GM21367 (cell line): ENCODE results near the gene AOX1.
"Not testable (repeated sequence)": the region's sequence is repeated elsewhere in the genome, so short reads cannot be mapped to it uniquely, and the experiment has no call there.

ENCODE experiments used
- ATAC-seq: cut with Tn5 transposase; IDR thresholded peaks from one replicate; pipeline ENCODE4 v1.9.1; 2021; ENCODE audit not compliant: unreplicated experiment

Gene AOX1

DNA sequence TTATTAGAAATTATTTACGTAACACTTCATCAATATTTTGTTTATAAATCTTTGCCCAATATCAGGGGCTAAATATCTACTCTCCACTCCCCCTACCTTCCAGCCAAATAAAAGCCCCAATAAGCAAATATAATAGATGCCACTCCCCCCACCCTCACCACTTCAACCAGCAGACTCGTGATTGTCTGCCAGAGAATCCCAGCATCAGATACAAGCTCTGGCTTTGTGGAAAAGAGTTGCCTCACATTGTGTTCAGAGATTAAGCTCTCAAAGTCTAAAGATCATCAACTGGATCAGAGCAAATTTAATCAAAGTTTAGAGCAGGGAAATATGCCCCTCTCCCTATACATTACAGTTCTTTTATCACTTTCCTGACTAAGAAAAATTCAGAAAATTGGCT, 39.5 kb downstream of the AOX1 start:
- no peak for ATAC-seq

- no peak for ATAC-seq
These were observed 40.1 kb downstream of the AOX1 start for GRCh38 chr2:200625958-200626363.

- no peak for ATAC-seq
These were observed 41.4 kb downstream of the AOX1 start for GRCh38 chr2:200627110-200627770.

GRCh38 chr2:200628461-200628860, 42.6 kb downstream of the AOX1 start:
- not testable (repeated sequence) for ATAC-seq

- ATAC-seq, result no peak
These were observed 45.5 kb downstream of the AOX1 start for GRCh38 chr2:200631287-200631686.

DNA sequence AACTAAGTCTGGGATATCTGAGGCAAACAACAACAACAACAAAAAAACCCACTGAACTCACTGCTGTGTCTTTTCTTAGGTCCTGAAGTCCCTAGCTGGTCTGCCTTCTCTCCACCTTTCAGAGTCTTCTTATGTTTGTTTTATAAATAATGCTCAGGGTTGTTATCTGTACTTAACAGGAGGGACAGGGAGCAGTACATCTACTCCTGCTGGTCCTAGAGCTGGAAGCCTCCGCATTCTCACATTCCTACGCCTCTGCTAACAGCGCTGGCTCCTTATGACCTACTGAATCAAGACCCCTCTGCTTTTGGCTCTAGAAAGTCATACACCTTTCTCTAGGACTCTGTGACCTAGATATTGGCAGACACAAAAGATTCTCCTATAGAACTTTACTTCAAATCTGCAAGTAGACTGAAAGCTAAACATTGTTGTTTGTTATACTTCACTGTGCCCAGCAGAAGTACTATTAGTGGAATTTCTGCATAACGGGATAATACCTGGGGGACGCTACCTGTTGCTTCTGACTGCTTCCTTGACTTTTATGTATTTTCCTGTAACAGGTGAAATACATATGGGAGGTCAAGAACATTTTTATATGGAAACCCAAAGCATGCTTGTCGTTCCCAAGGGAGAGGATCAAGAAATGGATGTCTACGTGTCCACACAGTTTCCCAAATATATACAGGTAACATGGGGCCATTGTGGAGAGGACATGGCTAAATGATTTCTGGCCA, 48.6 kb downstream of the AOX1 start:
- no peak for ATAC-seq

DNA sequence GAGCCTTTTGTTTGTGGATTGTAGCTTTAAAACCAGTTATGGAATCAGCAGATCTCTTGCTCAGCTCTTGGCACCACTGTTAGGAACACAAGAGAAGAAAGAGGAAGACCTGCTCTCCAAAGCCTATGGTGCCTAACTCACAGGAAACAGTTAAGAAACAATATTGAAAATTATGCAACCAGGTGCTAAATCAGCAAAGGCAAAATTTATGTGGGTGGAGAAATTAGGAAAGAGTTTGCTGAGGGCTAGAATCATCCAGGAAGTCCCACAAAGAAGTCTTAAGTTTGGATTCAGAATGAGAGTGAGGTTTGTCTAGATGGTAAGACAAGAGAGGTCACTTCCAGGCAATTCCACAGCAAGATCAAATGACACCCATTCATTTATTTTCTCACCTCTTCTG, 49.4 kb downstream of the AOX1 start:
- ATAC-seq, result no peak

DNA sequence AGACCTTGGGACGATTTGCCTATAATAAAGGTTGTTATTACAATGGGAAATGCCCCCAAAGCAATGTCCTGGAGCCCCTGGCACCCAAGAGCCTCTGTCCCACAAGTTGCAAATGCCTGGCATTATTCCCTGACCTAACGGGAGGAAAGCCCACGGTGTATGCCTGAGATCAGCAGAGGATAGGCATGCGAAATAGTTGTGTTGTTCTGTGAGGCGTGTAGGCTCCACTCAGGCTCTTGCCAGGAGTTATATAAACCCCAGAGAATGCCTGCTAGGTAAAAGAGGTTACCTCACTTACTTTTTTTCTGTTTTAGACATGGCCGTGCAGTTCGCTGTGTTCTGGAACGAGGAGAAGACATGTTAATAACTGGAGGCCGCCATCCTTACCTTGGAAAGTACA, 52.1 kb downstream of the AOX1 start:
- ATAC-seq, result no peak

GRCh38 chr2:200640176-200640575, 54.4 kb downstream of the AOX1 start:
- no peak for ATAC-seq

GRCh38 chr2:200640901-200641300, 55.1 kb downstream of the AOX1 start:
- no peak for ATAC-seq

DNA sequence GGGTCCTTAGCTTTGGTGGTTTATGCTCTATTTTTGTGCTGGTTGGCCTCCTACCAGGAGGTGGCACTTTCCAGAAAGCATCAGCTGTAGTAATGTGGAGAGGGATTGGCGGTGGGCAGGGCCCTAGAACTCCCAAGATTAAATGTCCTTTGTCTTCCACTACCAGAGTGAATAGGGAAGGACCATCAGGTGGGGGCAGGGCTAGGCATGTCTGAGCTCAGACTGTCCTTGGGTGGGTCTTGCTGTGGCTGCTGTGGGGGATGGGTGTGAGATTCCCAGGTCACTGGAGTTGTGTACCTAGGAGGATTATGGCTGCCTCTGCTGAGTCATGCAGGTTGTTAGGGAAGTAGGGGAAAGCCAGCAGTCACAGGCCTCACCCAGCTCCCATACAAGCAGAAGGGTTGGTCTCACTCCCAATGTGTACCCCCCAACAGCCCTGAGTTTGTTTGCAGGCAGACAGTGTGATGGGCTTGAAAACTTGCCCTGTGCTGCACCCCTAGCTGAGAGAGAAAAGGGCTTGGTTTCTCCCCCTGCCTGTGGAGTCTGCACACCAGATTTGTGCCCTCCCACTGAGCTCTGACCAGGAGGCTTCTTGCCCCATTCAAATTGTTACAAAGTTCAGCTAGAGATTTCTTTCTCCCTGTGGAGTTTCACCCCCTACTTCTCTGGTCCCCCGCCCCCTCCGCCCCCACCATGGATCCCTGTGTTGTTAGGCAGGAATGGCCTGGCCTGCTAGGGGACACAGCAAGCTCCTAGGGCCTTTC, 62.9 kb downstream of the AOX1 start:
- ATAC-seq, result not testable (repeated sequence)

- ATAC-seq, result no peak
These were observed 63.9 kb downstream of the AOX1 start for GRCh38 chr2:200649724-200650123.

GRCh38 chr2:200650195-200650594, 64.4 kb downstream of the AOX1 start:
- no peak for ATAC-seq

DNA sequence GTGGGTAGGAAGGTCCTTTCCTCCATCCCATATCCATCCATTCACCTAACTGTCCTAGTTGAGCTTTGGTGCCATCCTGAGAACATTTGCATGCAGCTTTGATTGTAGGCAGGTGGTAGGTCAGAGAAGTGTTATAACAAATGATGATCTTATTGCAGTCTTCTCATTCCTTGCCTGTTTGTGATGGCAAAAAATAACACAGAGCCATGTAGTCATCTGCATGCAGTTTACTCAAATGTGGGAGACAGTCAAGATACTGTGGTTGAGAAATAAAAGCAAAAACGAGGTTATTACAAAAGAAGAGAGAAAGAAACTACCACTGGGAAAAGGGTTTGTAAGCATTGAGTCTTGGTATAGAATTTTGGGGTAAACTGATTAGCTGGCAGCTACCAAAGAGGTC, 66.3 kb downstream of the AOX1 start:
- no peak for ATAC-seq

DNA sequence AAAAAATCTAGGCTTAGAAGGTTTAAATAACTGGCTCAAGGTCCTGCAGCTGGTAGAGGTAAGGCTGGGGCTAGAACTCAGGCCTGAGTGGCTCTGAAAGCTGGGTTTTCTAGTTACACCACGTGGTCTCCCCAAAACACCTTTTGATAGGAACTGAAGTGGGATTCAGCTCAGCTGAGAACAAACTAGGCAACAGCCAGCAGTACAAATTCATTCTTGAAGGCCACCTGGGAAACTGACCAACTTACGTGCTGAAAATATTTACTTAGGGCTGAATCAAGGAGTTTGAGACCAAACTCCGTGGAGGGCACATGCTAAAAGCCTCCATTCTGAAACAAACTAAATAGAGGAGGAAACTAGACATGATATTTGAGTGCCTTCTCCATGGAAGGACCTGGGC, 67.2 kb downstream of the AOX1 start:
- no peak for ATAC-seq

- ATAC-seq, result no peak
These were observed 69.0 kb downstream of the AOX1 start for GRCh38 chr2:200654823-200655222.

DNA sequence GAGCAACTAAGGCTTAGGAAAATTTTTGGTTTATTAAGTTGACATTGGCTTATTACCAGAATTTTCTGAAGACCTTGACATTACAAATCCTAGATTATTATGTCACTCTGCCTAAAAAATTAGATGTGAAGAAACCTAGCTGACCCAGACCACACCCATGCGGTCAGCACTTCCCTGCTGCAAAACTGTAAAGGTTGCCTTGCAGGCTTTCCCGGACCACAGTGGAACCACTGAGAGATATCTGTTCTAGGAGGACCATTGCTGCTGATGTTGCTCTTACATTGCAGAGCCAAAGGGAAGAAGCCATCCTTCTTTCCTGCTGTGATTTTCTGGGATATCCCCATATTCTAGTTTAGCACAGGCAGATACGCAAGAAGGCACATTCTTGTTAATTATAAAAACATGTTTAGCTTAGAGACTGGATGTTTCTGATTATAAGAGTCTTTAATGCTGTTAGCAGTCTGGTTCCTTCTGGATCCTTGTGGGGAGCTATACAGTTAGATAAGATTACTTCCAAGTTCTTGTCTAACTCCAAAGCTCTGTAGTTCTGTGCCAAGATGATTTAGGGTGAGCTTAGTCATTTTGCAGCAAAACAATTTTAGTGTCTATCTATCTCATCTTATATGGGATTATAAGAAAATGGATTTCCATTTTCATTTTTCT, 70.2 kb downstream of the AOX1 start:
- ATAC-seq, result no peak

GRCh38 chr2:200658278-200658864, 72.6 kb downstream of the AOX1 start:
- no peak for ATAC-seq

DNA sequence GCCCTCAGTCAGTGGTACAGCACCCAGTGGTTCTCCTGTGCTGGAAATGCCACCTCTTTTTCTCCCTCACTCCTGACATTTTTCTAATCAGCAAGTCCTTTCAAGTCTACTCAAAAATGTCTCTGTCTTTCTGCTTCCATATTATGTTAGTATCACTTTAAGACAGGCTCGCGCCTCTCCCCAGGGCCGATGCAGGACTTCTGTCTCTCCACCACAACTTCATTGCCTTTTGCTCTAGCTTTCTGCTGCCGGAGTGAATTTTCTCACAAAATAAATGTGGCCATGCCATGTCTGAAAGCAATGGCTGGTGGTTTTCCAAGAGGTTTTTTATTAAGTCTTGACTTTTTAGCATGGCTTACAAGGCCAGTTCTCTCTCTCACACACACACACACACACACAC, 73.6 kb downstream of the AOX1 start:
- ATAC-seq, result no peak

GRCh38 chr2:200661477-200661876, 75.7 kb downstream of the AOX1 start:
- no peak for ATAC-seq

GRCh38 chr2:200662727-200663126, 76.9 kb downstream of the AOX1 start:
- no peak for ATAC-seq
